K562 (cell line): ENCODE data around the gene BRD3OS. TPM values are rescaled to one million over a fixed set of nuclear protein-coding genes. Genes with fewer than 3 reads are reported as not detected.

Experiments
- ATAC-seq: fragments of 200-7000 bp; cut with Tn5 transposase; 3 replicates; pipeline ENCODE4 v1.9.1; 2020; ENCODE audit warnings: moderate library complexity
- BruUV-seq: library from RNA; stranded (reverse); fragments of 400-500 nt; replicated peaks from 2 replicates; lab custom pipeline; 2021; lab: Mats Ljungman, UMichigan
- CTCF ChIA-PET: fragments of 300-600 bp; formaldehyde crosslinking; extraction: SDS; loops from one replicate; lab custom pipeline; 2021; ENCODE audit warnings: low intra/inter-chr PET ratio; lab: Yijun Ruan, JAX
- POLR2A ChIA-PET: fragments of 300-600, 350-650 bp; sonication (Branson Sonifier 250); formaldehyde crosslinking; extraction: SDS; loops from one replicate; lab custom pipeline; 2021; ENCODE audit warnings: antibody characterized with exemption, inconsistent platforms; lab: Yijun Ruan, JAX
- DNase-seq, 4 experiments: peaks; one replicate each; pipeline versions ENCODE4 v3.0.0 to v3.0.0-alpha.2; 2011 to 2018; ENCODE audit warnings: low spot score in 3 of 4, mixed read lengths in 3 of 4; ENCODE audit errors: extremely low read depth in 1 of 4
- FAIRE-seq: peaks from 2 replicates; lab custom pipeline; 2011; peaks lifted over from hg19 to GRCh38; lab: Jason Lieb, UNC
- H2AFZ ChIP-seq: 2 replicates; pipeline ENCODE4 v1.6.0; 2011; ENCODE audit warnings: low read depth, low read length, control low read depth, inconsistent platforms
- H3K27ac ChIP-seq: fragments of 200-600 bp; 3 replicates; pipeline ENCODE4 v1.8.0; 2011; ENCODE audit warnings: low read depth, mild to moderate bottlenecking, control low read depth, inconsistent platforms, low read length, moderate library complexity, mixed read lengths; ENCODE audit errors: extremely low read depth
- H3K27me3 ChIP-seq, 2 experiments: fragments of 300-600 bp in 1 of 2; 2 replicates in 1 of 2; 3 replicates in 1 of 2; pipeline versions ENCODE4 v1.6.0 to v1.8.0; 2011; ENCODE audit warnings: inconsistent platforms in 2 of 2, low read length in 2 of 2, mild to moderate bottlenecking in 1 of 2, mixed read lengths in 1 of 2, moderate library complexity in 1 of 2; ENCODE audit not compliant: control insufficient read depth in 2 of 2, insufficient read depth in 2 of 2
- H3K36me3 ChIP-seq: fragments of 300-600 bp; 3 replicates; pipeline ENCODE4 v1.8.0; 2011; ENCODE audit warnings: mild to moderate bottlenecking, low read length, inconsistent platforms; ENCODE audit not compliant: control insufficient read depth, insufficient read depth
- H3K4me1 ChIP-seq, 2 experiments: fragments of 200-600 bp in 1 of 2; replicated peaks in 1 of 2; 2 replicates in 1 of 2; 3 replicates in 1 of 2; pipeline versions ENCODE4 v1.5.1 to v1.8.0; 2011; ENCODE audit warnings: inconsistent platforms in 2 of 2, low read length in 2 of 2, mild to moderate bottlenecking in 1 of 2, mixed read lengths in 1 of 2, moderate library complexity in 1 of 2; ENCODE audit not compliant: control insufficient read depth in 2 of 2, insufficient read depth in 2 of 2
- H3K4me2 ChIP-seq: 2 replicates; pipeline ENCODE4 v1.6.1; 2011; ENCODE audit warnings: low read length, control low read depth, inconsistent platforms, mixed read lengths; ENCODE audit not compliant: insufficient read depth
- H3K4me3 ChIP-seq: fragments of 200-600 bp; sonication (generic), shearing (Covaris generic); 2 replicates; pipeline ENCODE4 v1.5.1; 2016; ENCODE audit warnings: control low read depth, inconsistent platforms
- H3K79me2 ChIP-seq: fragments of 200-600 bp; 3 replicates; pipeline ENCODE4 v1.8.0; 2011; ENCODE audit warnings: low read length, inconsistent platforms; ENCODE audit not compliant: control insufficient read depth, insufficient read depth
- H3K9ac ChIP-seq, 2 experiments: 2 replicates each; pipeline versions ENCODE4 v1.6.0 to v1.6.1; 2011; ENCODE audit warnings: low read depth in 2 of 2, low read length in 2 of 2, control low read depth in 1 of 2, inconsistent platforms in 1 of 2, mild to moderate bottlenecking in 1 of 2, mixed read lengths in 1 of 2; ENCODE audit not compliant: insufficient read depth in 1 of 2
- H3K9me1 ChIP-seq: one replicate; pipeline ENCODE4 v1.6.0; 2011; ENCODE audit warnings: inconsistent platforms, mild to moderate bottlenecking, low read length, moderate library complexity; ENCODE audit not compliant: control insufficient read depth, insufficient read depth
- H3K9me3 ChIP-seq: replicated peaks from 2 replicates; pipeline ENCODE4 v1.5.1; 2011; ENCODE audit warnings: low read depth, low read length, inconsistent platforms; ENCODE audit not compliant: control insufficient read depth, insufficient read depth
- H4K20me1 ChIP-seq: replicated peaks from 2 replicates; pipeline ENCODE4 v1.6.1; 2011; ENCODE audit warnings: low read length, inconsistent platforms, mixed read lengths; ENCODE audit not compliant: control insufficient read depth, insufficient read depth
- CXXC5 ChIP-seq: fragments of 250-450 bp; sonication (Bioruptor Pico); IDR thresholded peaks from 2 replicates; pipeline ENCODE4 v1.8.0; 2022; ENCODE audit warnings: inconsistent platforms, mild to moderate bottlenecking, moderate library complexity
- GTF2A2 ChIP-seq: IDR thresholded peaks from 2 replicates; pipeline ENCODE4 v1.6.1; 2016; ENCODE audit warnings: mild to moderate bottlenecking, missing genetic modification characterization, missing compliant biosample characterization
- IRF1 ChIP-seq: sonication (generic); formaldehyde crosslinking; IDR thresholded peaks from 2 replicates; pipeline ENCODE4 v1.8.0; 2022; ENCODE audit warnings: missing genetic modification reagents, mild to moderate bottlenecking, borderline replicate concordance
- MAFG ChIP-seq: fragments of 450-650 bp; conservative IDR thresholded peaks from 2 replicates; pipeline ENCODE4 v1.6.1; 2016; ENCODE audit warnings: missing genetic modification characterization, missing compliant biosample characterization
- POLR2AphosphoS5 ChIP-seq: IDR thresholded peaks from 2 replicates; pipeline ENCODE4 v1.6.1; 2011; ENCODE audit warnings: mild to moderate bottlenecking, low read depth, low read length, moderate library complexity; ENCODE audit not compliant: control insufficient read depth, insufficient read depth
- SUPT5H ChIP-seq: fragments of 450-650 bp; IDR thresholded peaks from 2 replicates; pipeline ENCODE4 v1.6.1; 2016
- TAF1 ChIP-seq: IDR thresholded peaks from 2 replicates; pipeline ENCODE4 v1.6.1; 2011; ENCODE audit warnings: mild to moderate bottlenecking, low read length, moderate library complexity; ENCODE audit not compliant: insufficient read depth, control insufficient read depth, severe bottlenecking; ENCODE audit errors: extremely low read depth
- YY1 ChIP-seq, 3 experiments: IDR thresholded peaks; 2 replicates each; pipeline ENCODE4 v1.6.1; 2011; ENCODE audit warnings: low read length in 2 of 3, mild to moderate bottlenecking in 2 of 3, moderate library complexity in 2 of 3, borderline replicate concordance in 1 of 3, control low read depth in 1 of 3, low read depth in 1 of 3; ENCODE audit not compliant: insufficient read depth in 3 of 3, insufficient replicate concordance in 2 of 3, control insufficient read depth in 1 of 3, insufficient read length in 1 of 3; ENCODE audit errors: extremely low read depth in 1 of 3
- ZBTB11 ChIP-seq, 3 experiments: fragments of 200-800 bp in 1 of 3; fragments of 250-450 bp in 1 of 3; fragments of 450-650 bp in 1 of 3; sonication (Bioruptor Pico) in 1 of 3; sonication (Bioruptor generic) in 1 of 3; formaldehyde crosslinking in 1 of 3; IDR thresholded peaks; 2 replicates each; pipeline versions ENCODE4 v1.6.1 to v1.8.0; 2016 to 2022; ENCODE audit warnings: mild to moderate bottlenecking in 2 of 3, missing genetic modification characterization in 2 of 3, missing compliant biosample characterization in 1 of 3, moderate library complexity in 1 of 3
- ZNF766 ChIP-seq: fragments of 200-800 bp; sonication (Bioruptor generic); conservative IDR thresholded peaks from 2 replicates; pipeline ENCODE4 v1.6.1; 2016; ENCODE audit warnings: missing genetic modification characterization, missing compliant biosample characterization
- ZNF785 ChIP-seq: fragments of 250-450 bp; sonication (Bioruptor Pico); IDR thresholded peaks from 2 replicates; pipeline ENCODE4 v1.4.0; 2020; ENCODE audit warnings: mild to moderate bottlenecking
- WGBS: fragments of 100-300 bp; shearing (Covaris generic); methylation state at CpG from one replicate; pipeline ENCODE4 v1.1.6; 2016; ENCODE audit warnings: low coverage, mixed read lengths; ENCODE audit not compliant: insufficient coverage; ENCODE audit errors: missing lambda C conversion rate; 5-methylcytosine and 5-hydroxymethylcytosine counted together
- in situ Hi-C: fragments of 300-500 bp; cut with MboI; formaldehyde crosslinking; loops from 4 replicates; pipeline ENCODE4 v1.15.0; 2018; ENCODE audit warnings: inconsistent platforms, mixed read lengths
- intact Hi-C: fragments of 100-400 bp; cut with micrococcal nuclease; formaldehyde crosslinking; loops from 2 replicates; pipeline ENCODE4 v1.14.2; 2022
- polyA plus RNA-seq, 8 experiments: library from polyadenylated mRNA; depleted of rRNA in 4 of 8; stranded (reverse) in 5 of 8; unstranded in 3 of 8; fragments of >200 nt; fragmentation: Nextera tagmentation in 2 of 8; fragmentation: Illumina TruSeq in 1 of 8; extraction: Ambion mirVana in 2 of 8; extraction: Trizol in 1 of 8; gene quantifications; 2 replicates each; pipeline versions ENCODE4 v1.2.1 to v1.2.3, GENCODE V29; 2011 to 2014; ENCODE audit warnings: inconsistent platforms in 1 of 8, missing spikeins in 1 of 8
- total RNA-seq, 7 experiments: library from RNA; depleted of rRNA in 6 of 7; stranded (reverse); fragments of >200 nt in 6 of 7; fragmentation: Illumina TruSeq in 2 of 7; extraction: Trizol in 2 of 7; gene quantifications; 2 replicates each; pipeline versions ENCODE4 v1.2.1 to v1.2.3, GENCODE V29; 2011 to 2021; ENCODE audit warnings: low replicate concordance in 1 of 7

The BRD3OS gene
- total and polyA plus RNA-seq, 9 of the 15 experiments (the other 6 are each of a cell fraction or from before 2014, with no cell fraction given): 1.1 to 8.7 (median 5.9) TPM

GRCh38 chr9:134066913-134067851 is 41.9 kb downstream of the BRD3OS start (continued):
- TF ChIP-seq IRF1 (CRISPR knock-in tag): no peak
- TF ChIP-seq GTF2A2: no peak

GRCh38 chr9:134067904-134068743 is 42.8 kb downstream of the BRD3OS start, which contains the start of gene BRD3:
Gene BRD3, minus strand, starts transcription at chr9:134068026. Its CDS starts 14,549 bp downstream, at chr9:134053477.
- H3K4me1 ChIP-seq: peaks cover 10 to 34% of the 10 kb centered on the region in 2 experiments; a peak in 4 of 5 replicates
- intact Hi-C loops (no loop called here), in situ Hi-C loops (no loop called here)
- no TSS peak for BruUV-seq
- FAIRE-seq (no peak), ATAC-seq (peak; percentile 93), DNase-seq (peak; percentile 92 to 93 (median 93))
- H3K79me2 ChIP-seq: peaks cover 40% of the 10 kb centered on the region
- H2AFZ ChIP-seq: peak within 1 kb of the TSS; percentile 97
- ChIA-PET CTCF (no interaction called here), POLR2A (no interaction called here)
- WGBS: 0% methylated on average over 18 of the region's 131 CpGs
- no peaks in the 10 kb centered on the region for H3K9me3 ChIP-seq
- H3K9me1 ChIP-seq: no peaks in the 10 kb centered on the region
- peak within 1 kb of the TSS; percentile 85 for H3K27ac ChIP-seq
- peak within 1 kb of the TSS; percentile 92 for H3K4me3 ChIP-seq
- H3K27me3 ChIP-seq: peaks cover 28 to 39% of the 10 kb centered on the region in 2 experiments
- peak within 1 kb of the TSS; percentile 84 to 95 for H3K9ac ChIP-seq
- H4K20me1 ChIP-seq: peaks cover 3% of the 10 kb centered on the region; the same call in 1 of the 2 replicates
- H3K4me2 ChIP-seq: peak within 1 kb of the TSS; percentile 83
- H3K36me3 ChIP-seq: no peaks in the 10 kb centered on the region
- peak in 1 of 3 experiments; percentile 61 for TF ChIP-seq YY1 (IDR thresholded peaks at IDR 0.05; ENCODE audit: borderline replicate concordance in 1 of 3, control insufficient read depth in 1 of 3, extremely low read depth in 1 of 3, insufficient read depth in 3 of 3, insufficient read length in 1 of 3, insufficient replicate concordance in 2 of 3, low read depth in 1 of 3, low read length in 2 of 3)
- peak; percentile 85 for TF ChIP-seq CXXC5 (CRISPR knock-in tag)
- 0 out of 2 replicates have a peak, but pooled peaks have one; percentile 26 for TF ChIP-seq SUPT5H
- peak; percentile 37 for TF ChIP-seq TAF1
- TF ChIP-seq POLR2AphosphoS5: 0 out of 2 replicates have a peak, but pooled peaks have one; percentile 27
- no peak for TF ChIP-seq MAFG (tag)
- peak in 1 of 3 experiments; percentile 86; a peak in 2 of 6 replicates for TF ChIP-seq ZBTB11 (CRISPR knock-in tag; IDR thresholded peaks at IDR 0.05)
- TF ChIP-seq ZNF785 (CRISPR knock-in tag): no peak
- TF ChIP-seq ZNF766 (CRISPR knock-in tag): peak; percentile 84
